Measurements from ENCODE around the gene ANKRD23. TPM values are rescaled to one million over a fixed set of nuclear protein-coding genes. Genes with fewer than 3 reads are reported as not detected.

Gene ANKRD23
- total and polyA plus RNA-seq, 2 of the 13 experiments (the other 11 are each of a cell fraction or from before 2014, with no cell fraction given): 1.5 to 1.6 TPM

DNA sequence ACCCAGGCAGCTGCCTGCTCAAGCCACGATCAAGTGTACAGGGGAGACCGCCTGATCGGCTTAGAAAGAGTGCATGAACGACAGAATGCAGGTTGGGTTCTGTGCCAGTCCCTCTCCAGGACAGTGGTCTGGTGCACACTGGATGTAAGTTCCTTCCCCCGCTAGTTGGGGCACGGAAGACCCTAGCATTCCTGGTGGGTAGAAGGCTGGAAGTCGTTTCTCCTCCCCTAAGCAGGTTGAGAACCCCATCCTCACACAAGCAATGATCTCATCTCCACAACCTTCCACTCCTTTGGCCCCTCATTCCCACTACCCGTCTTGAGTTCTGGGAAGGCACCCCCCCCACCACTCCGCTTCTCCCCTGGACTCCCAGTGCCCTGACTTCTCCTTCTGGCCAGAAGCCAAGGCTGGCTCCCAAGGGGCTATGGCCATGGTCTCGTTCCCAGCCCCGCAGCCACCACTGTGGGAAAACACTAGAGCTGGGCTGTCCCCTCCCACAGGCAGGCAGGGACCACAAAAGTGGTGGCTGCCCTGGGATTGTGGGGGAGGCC, 15.4 kb upstream of the ANKRD23 start:
- peak overlapping the region; percentile 67 for H3K27ac ChIP-seq (ENCODE audit: extremely low read length, insufficient read depth, low read length)
- BruUV-seq (replicated peaks): no TSS peak
- 92% methylated on average over 11 of the region's 11 CpGs for WGBS (ENCODE audit: low lambda C conversion rate)
- CTCF ChIA-PET (ENCODE audit: low intra/inter-chr PET ratio, low total read pairs): interaction anchor here (2.0 to 2.4 kb wide), 2 partner anchors 10 to 92 kb away, joined by 17 to 29 read pairs; no protein-coding TSS in a partner anchor
- in situ Hi-C loops (cut with HindIII; ENCODE audit: extremely low pct_ligation_motif_present, low pct_unique_long_range_greater_than_20kb): loop anchor here (5.0 kb wide), 1 partner anchor 93 kb away; no protein-coding TSS in a partner anchor
- POLR2A ChIA-PET: interaction anchor here (1.4 to 6.1 kb wide), 7 partner anchors 10 to 92 kb away, joined by 3 to 152 read pairs (median 17); partner anchors contain the start of genes CNNM3 and SEMA4C
- H3K4me3 ChIP-seq (replicated peaks in 1 of 3; ENCODE audit: insufficient read depth in 1 of 3, low read depth in 2 of 3, low read length in 3 of 3): peak overlapping the region in 1 of 3 experiments; percentile 84; a peak in 1 of 6 replicates
- peaks cover 68% of the 10 kb centered on the region for H3K4me1 ChIP-seq (ENCODE audit: insufficient read depth, low read length)
- H3K27me3 ChIP-seq (ENCODE audit: control insufficient read depth in 1 of 2, insufficient read depth in 2 of 2, low read length in 2 of 2): no peaks in the 10 kb centered on the region; a peak in 1 of 5 replicates
- no peak overlapping the region for H2AFZ ChIP-seq (ENCODE audit: low read length)
- no peaks in the 10 kb centered on the region for H4K20me1 ChIP-seq (ENCODE audit: insufficient read depth, low read length)
- peaks cover 19% of the 10 kb centered on the region for H3K79me2 ChIP-seq (ENCODE audit: insufficient read depth, low read length)
- DNase-seq (ENCODE audit: low spot score) (no peak), FAIRE-seq (no peak), ATAC-seq (no peak)
- peak overlapping the region; percentile 75 for H3K9ac ChIP-seq (ENCODE audit: insufficient read depth, low read depth, low read length)
- intact Hi-C loops (cut with micrococcal nuclease; ENCODE audit: unreplicated experiment): no loop called here
- H3K4me2 ChIP-seq (ENCODE audit: low read depth, low read length): peak overlapping the region; percentile 78
- H3K36me3 ChIP-seq (replicated peaks in 1 of 2; ENCODE audit: control insufficient read depth in 1 of 2, insufficient read depth in 2 of 2, low read length in 2 of 2): peaks cover 19 to 38% of the 10 kb centered on the region in 2 experiments
- no peaks in the 10 kb centered on the region for H3K9me3 ChIP-seq (ENCODE audit: low read length)
- TF ChIP-seq ZNF101 (CRISPR knock-in tag; IDR thresholded peaks at IDR 0.05; ENCODE audit: borderline replicate concordance, low read depth): no peak
- 0 out of 2 replicates have a peak, but pooled peaks have one; percentile 17 for TF ChIP-seq ZNF430 (CRISPR knock-in tag; IDR thresholded peaks at IDR 0.05)
- TF ChIP-seq, protein P1, sequence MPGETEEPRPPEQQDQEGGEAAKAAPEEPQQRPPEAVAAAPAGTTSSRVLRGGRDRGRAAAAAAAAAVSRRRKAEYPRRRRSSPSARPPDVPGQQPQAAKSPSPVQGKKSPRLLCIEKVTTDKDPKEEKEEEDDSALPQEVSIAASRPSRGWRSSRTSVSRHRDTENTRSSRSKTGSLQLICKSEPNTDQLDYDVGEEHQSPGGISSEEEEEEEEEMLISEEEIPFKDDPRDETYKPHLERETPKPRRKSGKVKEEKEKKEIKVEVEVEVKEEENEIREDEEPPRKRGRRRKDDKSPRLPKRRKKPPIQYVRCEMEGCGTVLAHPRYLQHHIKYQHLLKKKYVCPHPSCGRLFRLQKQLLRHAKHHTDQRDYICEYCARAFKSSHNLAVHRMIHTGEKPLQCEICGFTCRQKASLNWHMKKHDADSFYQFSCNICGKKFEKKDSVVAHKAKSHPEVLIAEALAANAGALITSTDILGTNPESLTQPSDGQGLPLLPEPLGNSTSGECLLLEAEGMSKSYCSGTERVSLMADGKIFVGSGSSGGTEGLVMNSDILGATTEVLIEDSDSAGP (CRISPR knock-in tag; IDR thresholded peaks at IDR 0.05; ENCODE audit: borderline replicate concordance): 0 out of 2 replicates have a peak, but pooled peaks have one; percentile 30
- no peak for TF ChIP-seq ZBTB3 (CRISPR knock-in tag; IDR thresholded peaks at IDR 0.05; ENCODE audit: borderline replicate concordance, low read depth)
- no peak for TF ChIP-seq ZNF543 (CRISPR knock-in tag; IDR thresholded peaks at IDR 0.05)
- TF ChIP-seq HOXA3 (CRISPR knock-in tag; IDR thresholded peaks at IDR 0.05): peak; percentile 38
- TF ChIP-seq SYNCRIP (IDR thresholded peaks at IDR 0.05; ENCODE audit: insufficient read depth, low read depth, low read length): no peak
- no peak for TF ChIP-seq ZNF33A (CRISPR knock-in tag; IDR thresholded peaks at IDR 0.05; ENCODE audit: borderline replicate concordance)
- no peak for TF ChIP-seq PITX1 (CRISPR knock-in tag; IDR thresholded peaks at IDR 0.05)
- no peak for TF ChIP-seq ZNF589 (CRISPR knock-in tag; conservative IDR thresholded peaks at IDR 0.05)
- TF ChIP-seq, protein P2, sequence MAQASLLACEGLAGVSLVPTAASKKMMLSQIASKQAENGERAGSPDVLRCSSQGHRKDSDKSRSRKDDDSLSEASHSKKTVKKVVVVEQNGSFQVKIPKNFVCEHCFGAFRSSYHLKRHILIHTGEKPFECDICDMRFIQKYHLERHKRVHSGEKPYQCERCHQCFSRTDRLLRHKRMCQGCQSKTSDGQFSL (CRISPR knock-in tag; IDR thresholded peaks at IDR 0.05): peak; percentile 62; the same call in 1 of the 2 replicates
- 0 out of 2 replicates have a peak, but pooled peaks have one; percentile 20 for TF ChIP-seq ISL2 (CRISPR knock-in tag; IDR thresholded peaks at IDR 0.05)
- TF ChIP-seq ZNF24 (IDR thresholded peaks at IDR 0.05): no peak
- TF ChIP-seq ZNF605 (CRISPR knock-in tag; IDR thresholded peaks at IDR 0.05): peak; percentile 19; the same call in 1 of the 2 replicates
- TF ChIP-seq DNMT1 (CRISPR knock-in tag; IDR thresholded peaks at IDR 0.05): no peak
- no peak for TF ChIP-seq SMC3 (IDR thresholded peaks at IDR 0.05; ENCODE audit: low read length)
- TF ChIP-seq ZNF3 (CRISPR knock-in tag; IDR thresholded peaks at IDR 0.05): no peak
- TF ChIP-seq FOSL2 (CRISPR knock-in tag; IDR thresholded peaks at IDR 0.05): no peak
- TF ChIP-seq, protein P3, sequence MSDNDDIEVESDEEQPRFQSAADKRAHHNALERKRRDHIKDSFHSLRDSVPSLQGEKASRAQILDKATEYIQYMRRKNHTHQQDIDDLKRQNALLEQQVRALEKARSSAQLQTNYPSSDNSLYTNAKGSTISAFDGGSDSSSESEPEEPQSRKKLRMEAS (IDR thresholded peaks at IDR 0.05): no peak
- 0 out of 2 replicates have a peak, but pooled peaks have one; percentile 23 for TF ChIP-seq ZIK1 (CRISPR knock-in tag; IDR thresholded peaks at IDR 0.05; ENCODE audit: borderline replicate concordance, low read depth)
- no peak for TF ChIP-seq ZC3H13 (CRISPR knock-in tag; IDR thresholded peaks at IDR 0.05)

Measured in HepG2 (cell line).